IMR-90 (cell line): ENCODE data around the gene TMA7. TPM values are rescaled to one million over a fixed set of nuclear protein-coding genes. Genes with fewer than 3 reads are reported as not detected.

Experiments
- ATAC-seq: fragments of 200-7000 bp; cut with Tn5 transposase; 2 replicates; pipeline ENCODE4 v1.9.1; 2020; ENCODE audit warnings: low read depth, mild to moderate bottlenecking, moderate library complexity
- BruUV-seq: library from RNA; stranded (reverse); fragments of 400-500 nt; replicated peaks from 2 replicates; lab custom pipeline; 2021; lab: Mats Ljungman, UMichigan
- CTCF ChIA-PET: fragments of 300-600 bp; formaldehyde crosslinking; extraction: SDS; loops from one replicate; lab custom pipeline; 2021; ENCODE audit warnings: antibody characterized with exemption; lab: Yijun Ruan, JAX
- POLR2A ChIA-PET: fragments of 300-600 bp; sonication (Branson Sonifier 250); formaldehyde crosslinking; loops from one replicate; lab custom pipeline; 2022; ENCODE audit warnings: antibody characterized with exemption; ENCODE audit not compliant: unreplicated experiment; lab: Charles Lee
- DNase-seq: peaks from one replicate; pipeline ENCODE4 v3.0.0; 2013
- H2AFZ ChIP-seq: replicated peaks from 2 replicates; pipeline ENCODE3; 2013; ENCODE audit warnings: low read length, mild to moderate bottlenecking; ENCODE audit not compliant: poor library complexity
- H2AK5ac ChIP-seq: 2 replicates; pipeline ENCODE4 v1.6.1; 2013; ENCODE audit warnings: low read depth, low read length, inconsistent platforms
- H2AK9ac ChIP-seq: replicated peaks from 2 replicates; pipeline ENCODE3; 2013; ENCODE audit warnings: mild to moderate bottlenecking, low read depth, low read length, moderate library complexity; ENCODE audit not compliant: poor library complexity
- H2BK120ac ChIP-seq: 2 replicates; pipeline ENCODE4 v1.6.1; 2013; ENCODE audit warnings: low read depth, low read length, inconsistent platforms
- H2BK15ac ChIP-seq: 3 replicates; pipeline ENCODE4 v1.6.1; 2013; ENCODE audit warnings: low read depth, low read length, inconsistent platforms
- H2BK20ac ChIP-seq: 2 replicates; pipeline ENCODE4 v1.6.1; 2013; ENCODE audit warnings: low read depth, mild to moderate bottlenecking, inconsistent platforms, low read length, moderate library complexity
- H2BK5ac ChIP-seq: 2 replicates; pipeline ENCODE4 v1.6.1; 2013; ENCODE audit warnings: mild to moderate bottlenecking, low read depth, low read length, inconsistent platforms; ENCODE audit not compliant: poor library complexity, severe bottlenecking
- H3K14ac ChIP-seq: replicated peaks from 2 replicates; pipeline ENCODE4 v1.6.1; 2013; ENCODE audit warnings: low read depth, low read length, inconsistent platforms
- H3K18ac ChIP-seq: 2 replicates; pipeline ENCODE4 v1.6.1; 2013; ENCODE audit warnings: low read depth, low read length, control low read depth
- H3K23ac ChIP-seq: 2 replicates; pipeline ENCODE4 v1.6.1; 2013; ENCODE audit warnings: low read depth, low read length, inconsistent platforms
- H3K27ac ChIP-seq: 2 replicates; pipeline ENCODE4 v1.5.1; 2013; ENCODE audit warnings: mild to moderate bottlenecking, control low read depth, low read length; ENCODE audit not compliant: insufficient read depth
- H3K27me3 ChIP-seq: 2 replicates; pipeline ENCODE4 v1.6.1; 2013; ENCODE audit warnings: low read length; ENCODE audit not compliant: control insufficient read depth, insufficient read depth
- H3K36me3 ChIP-seq: 2 replicates; pipeline ENCODE4 v1.6.1; 2013; ENCODE audit warnings: low read length, mixed read lengths; ENCODE audit not compliant: control insufficient read depth, insufficient read depth
- H3K4ac ChIP-seq: 2 replicates; pipeline ENCODE4 v1.6.1; 2013; ENCODE audit warnings: low read depth, low read length, inconsistent platforms
- H3K4me1 ChIP-seq: 2 replicates; pipeline ENCODE4 v1.6.1; 2013; ENCODE audit warnings: low read length, mixed read lengths; ENCODE audit not compliant: control insufficient read depth, insufficient read depth
- H3K4me2 ChIP-seq: 2 replicates; pipeline ENCODE4 v1.6.1; 2013; ENCODE audit warnings: low read depth, mild to moderate bottlenecking, control low read depth, low read length, moderate library complexity
- H3K4me3 ChIP-seq: 2 replicates; pipeline ENCODE4 v1.5.1; 2013; ENCODE audit warnings: low read depth, mild to moderate bottlenecking, control low read depth, low read length, moderate library complexity; ENCODE audit not compliant: insufficient read depth
- H3K56ac ChIP-seq: 2 replicates; pipeline ENCODE4 v1.6.1; 2013; ENCODE audit warnings: low read length, inconsistent platforms; ENCODE audit not compliant: insufficient read depth; ENCODE audit errors: extremely low read depth
- H3K79me1 ChIP-seq, 2 experiments: 2 replicates each; pipeline ENCODE4 v1.6.1; 2013; ENCODE audit warnings: low read length in 2 of 2, inconsistent platforms in 1 of 2, low read depth in 1 of 2
- H3K9ac ChIP-seq: 2 replicates; pipeline ENCODE4 v1.6.1; 2013; ENCODE audit warnings: low read depth, low read length, control low read depth
- H3K9me1 ChIP-seq: 2 replicates; pipeline ENCODE4 v1.6.1; 2013; ENCODE audit warnings: low read length, inconsistent platforms; ENCODE audit not compliant: insufficient read depth
- H3K9me3 ChIP-seq: 2 replicates; pipeline ENCODE4 v1.6.1; 2013; ENCODE audit warnings: low read length; ENCODE audit not compliant: control insufficient read depth, insufficient read depth
- H4K20me1 ChIP-seq: 2 replicates; pipeline ENCODE4 v1.6.1; 2013; ENCODE audit warnings: low read length, inconsistent platforms; ENCODE audit not compliant: insufficient read depth
- H4K5ac ChIP-seq: 2 replicates; pipeline ENCODE4 v1.6.1; 2013; ENCODE audit warnings: mild to moderate bottlenecking, low read depth, low read length, control low read depth
- H4K8ac ChIP-seq, 2 experiments: 2 replicates each; pipeline ENCODE4 v1.6.1; 2013; ENCODE audit warnings: low read depth in 2 of 2, low read length in 2 of 2, control low read depth in 1 of 2, inconsistent platforms in 1 of 2
- H4K91ac ChIP-seq: 2 replicates; pipeline ENCODE4 v1.6.1; 2013; ENCODE audit warnings: low read depth, low read length, inconsistent platforms; ENCODE audit not compliant: insufficient read depth
- ELK1 ChIP-seq: fragments of 150-350 bp; IDR thresholded peaks from 2 replicates; pipeline ENCODE4 v1.6.1; 2016; ENCODE audit warnings: low read depth, mild to moderate bottlenecking, low read length, moderate library complexity, borderline replicate concordance
- MAFK ChIP-seq: IDR thresholded peaks from 2 replicates; pipeline ENCODE4 v1.6.1; 2012; ENCODE audit warnings: low read depth, low read length, improper control_type of control experiment
- RAD21 ChIP-seq: IDR thresholded peaks from 2 replicates; pipeline ENCODE4 v1.6.1; 2012; ENCODE audit warnings: low read length, improper control_type of control experiment
- WGBS, 2 experiments: methylation state at CpG; one replicate each; pipeline versions ENCODE4 v1.1.5 to v1.1.7; 2013; ENCODE audit warnings: missing lambda C conversion rate in 2 of 2; ENCODE audit not compliant: insufficient read length in 1 of 2; ENCODE audit errors: extremely low coverage in 2 of 2; 5-methylcytosine and 5-hydroxymethylcytosine counted together
- dilution Hi-C: fragments of 300-500 bp; cut with HindIII; formaldehyde crosslinking; loops from one replicate; pipeline ENCODE4 v1.14.3; 2018; ENCODE audit warnings: low sequenced_read_pairs; ENCODE audit not compliant: unreplicated experiment
- in situ Hi-C: fragments of 300-500 bp; cut with MboI; formaldehyde crosslinking; loops from 3 replicates; pipeline ENCODE4 v1.14.3; 2019; ENCODE audit warnings: low sequenced_read_pairs, inconsistent platforms, mixed read lengths
- intact Hi-C: fragments of 100-400 bp; cut with micrococcal nuclease; formaldehyde crosslinking; loops from 2 replicates; pipeline ENCODE4 v1.10.0; 2022
- polyA plus RNA-seq, 3 experiments: library from polyadenylated mRNA; depleted of rRNA; stranded (reverse); fragments of >200 nt; gene quantifications; 2 replicates each; pipeline ENCODE4 v1.2.3, GENCODE V29; 2012; ENCODE audit warnings: low replicate concordance in 1 of 3
- total RNA-seq: library from RNA; depleted of rRNA; stranded (reverse); fragments of >200 nt; gene quantifications from 2 replicates; pipeline ENCODE4 v1.2.3, GENCODE V29; 2012

Gene TMA7
- total and polyA plus RNA-seq, 2 of the 4 experiments (the other 2 are of a cell fraction), result 81.9 to 240 TPM

GRCh38 chr3:48446043-48446424 lies 6.0 kb downstream of the TMA7 start:
- H3K36me3 ChIP-seq, result peaks cover 15% of the 10 kb centered on the region
- CTCF ChIA-PET, result interaction anchor here (2.9 kb wide), 1 partner anchor 10 kb away, joined by 19 read pairs; no protein-coding TSS in a partner anchor

More at GRCh38 chr3:48446043-48446424, 6.0 kb downstream of the TMA7 start:
- 71% methylated on average over 1 of the region's 6 CpGs; no CpG with 5 or more reads in 1 of the 2 experiments for WGBS, 2 experiments
- dilution Hi-C loops (no loop called here), in situ Hi-C loops (no loop called here), intact Hi-C loops (loop anchor here (10.0 kb wide), 1 partner anchor 189 kb away; the partner anchor contains the start of gene SLC26A6)
- peak overlapping the region; percentile 85 for H3K56ac ChIP-seq
- H3K9ac ChIP-seq, result peak overlapping the region; percentile 82
- H4K91ac ChIP-seq, result peak overlapping the region; percentile 71; the same call in 1 of the 2 replicates
- no peaks in the 10 kb centered on the region for H3K9me3 ChIP-seq
- POLR2A ChIA-PET, result no interaction called here
- peak overlapping the region; percentile 95 for H2AK9ac ChIP-seq
- ATAC-seq, result no peak
- H2AFZ ChIP-seq, result peak overlapping the region; percentile 99
- H3K27me3 ChIP-seq, result no peaks in the 10 kb centered on the region
- no peak overlapping the region for H3K18ac ChIP-seq
- H4K20me1 ChIP-seq, result peaks cover 6% of the 10 kb centered on the region; the same call in 1 of the 2 replicates
- peak overlapping the region; percentile 92 for H3K4ac ChIP-seq
- no TSS peak for BruUV-seq
- peak overlapping the region; percentile 93 for H3K4me3 ChIP-seq
- peaks cover 8% of the 10 kb centered on the region for H3K9me1 ChIP-seq
- H2BK15ac ChIP-seq, result no peak overlapping the region
- peaks cover 39 to 49% of the 10 kb centered on the region in 2 experiments for H3K79me1 ChIP-seq
- H3K14ac ChIP-seq, result peak overlapping the region; percentile 39
- no peak for DNase-seq
- peak overlapping the region; percentile 63 to 87 for H4K8ac ChIP-seq
- peaks cover 7% of the 10 kb centered on the region for H3K4me1 ChIP-seq
- no peak overlapping the region for H2BK120ac ChIP-seq
- peak overlapping the region; percentile 77; the same call in 1 of the 2 replicates for H3K23ac ChIP-seq
- H4K5ac ChIP-seq, result peak overlapping the region; percentile 86
- H3K4me2 ChIP-seq, result peak overlapping the region; percentile 97
- H2AK5ac ChIP-seq, result peak overlapping the region; percentile 77
- H3K27ac ChIP-seq, result peak overlapping the region; percentile 57
- no peak overlapping the region for H2BK20ac ChIP-seq
- H2BK5ac ChIP-seq, result peak overlapping the region; percentile 61
- TF ChIP-seq MAFK (no peak), RAD21 (no peak), ELK1 (no peak)
